ENCODE data around the gene MCCC2.
"Not testable (repeated sequence)": the region's sequence is repeated elsewhere in the genome, so short reads cannot be mapped to it uniquely, and the experiment has no call there.

MCCC2 gene

DNA sequence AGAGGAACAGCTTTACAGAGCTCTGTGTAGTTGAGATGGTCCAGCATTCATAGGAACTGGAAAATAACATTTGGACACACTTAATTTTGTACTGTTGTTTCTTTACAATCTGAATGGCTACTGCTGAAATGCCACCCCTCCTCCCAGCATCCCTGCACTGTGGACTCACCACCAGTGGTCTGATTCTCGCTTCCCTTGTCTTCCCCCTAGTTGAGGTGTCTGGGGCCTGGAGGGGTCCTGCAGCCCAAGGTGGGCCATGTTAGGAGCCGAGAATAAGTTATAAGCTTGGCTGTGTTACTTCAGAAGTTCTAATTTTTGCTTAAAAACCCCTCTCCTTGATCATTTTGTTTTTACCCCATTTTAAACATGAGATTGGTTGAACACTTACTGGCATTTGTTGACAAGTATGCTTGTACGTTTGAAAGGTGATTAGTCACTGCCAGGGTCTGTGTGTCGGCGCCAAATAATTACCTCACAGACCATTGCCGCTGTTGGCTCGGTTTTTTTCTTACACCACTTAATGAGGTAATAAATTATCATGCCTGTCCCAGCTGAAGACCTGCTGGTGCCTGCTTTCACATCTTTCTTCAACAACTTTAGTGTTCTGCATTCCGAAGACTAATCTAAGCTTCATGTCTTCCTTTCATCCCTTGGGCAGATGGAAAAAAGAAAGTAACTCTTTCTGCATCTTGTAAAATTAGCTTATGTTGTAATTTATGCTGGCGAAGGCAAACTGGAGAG lies 65.8 kb downstream of the MCCC2 start:
- TF ChIP-seq, protein P1, sequence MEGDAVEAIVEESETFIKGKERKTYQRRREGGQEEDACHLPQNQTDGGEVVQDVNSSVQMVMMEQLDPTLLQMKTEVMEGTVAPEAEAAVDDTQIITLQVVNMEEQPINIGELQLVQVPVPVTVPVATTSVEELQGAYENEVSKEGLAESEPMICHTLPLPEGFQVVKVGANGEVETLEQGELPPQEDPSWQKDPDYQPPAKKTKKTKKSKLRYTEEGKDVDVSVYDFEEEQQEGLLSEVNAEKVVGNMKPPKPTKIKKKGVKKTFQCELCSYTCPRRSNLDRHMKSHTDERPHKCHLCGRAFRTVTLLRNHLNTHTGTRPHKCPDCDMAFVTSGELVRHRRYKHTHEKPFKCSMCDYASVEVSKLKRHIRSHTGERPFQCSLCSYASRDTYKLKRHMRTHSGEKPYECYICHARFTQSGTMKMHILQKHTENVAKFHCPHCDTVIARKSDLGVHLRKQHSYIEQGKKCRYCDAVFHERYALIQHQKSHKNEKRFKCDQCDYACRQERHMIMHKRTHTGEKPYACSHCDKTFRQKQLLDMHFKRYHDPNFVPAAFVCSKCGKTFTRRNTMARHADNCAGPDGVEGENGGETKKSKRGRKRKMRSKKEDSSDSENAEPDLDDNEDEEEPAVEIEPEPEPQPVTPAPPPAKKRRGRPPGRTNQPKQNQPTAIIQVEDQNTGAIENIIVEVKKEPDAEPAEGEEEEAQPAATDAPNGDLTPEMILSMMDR (IDR thresholded peaks at IDR 0.05; ENCODE audit: low read depth, low read length) = no peak
- no peak for DNase-seq (ENCODE audit: extremely low read depth, low read depth)

DNA sequence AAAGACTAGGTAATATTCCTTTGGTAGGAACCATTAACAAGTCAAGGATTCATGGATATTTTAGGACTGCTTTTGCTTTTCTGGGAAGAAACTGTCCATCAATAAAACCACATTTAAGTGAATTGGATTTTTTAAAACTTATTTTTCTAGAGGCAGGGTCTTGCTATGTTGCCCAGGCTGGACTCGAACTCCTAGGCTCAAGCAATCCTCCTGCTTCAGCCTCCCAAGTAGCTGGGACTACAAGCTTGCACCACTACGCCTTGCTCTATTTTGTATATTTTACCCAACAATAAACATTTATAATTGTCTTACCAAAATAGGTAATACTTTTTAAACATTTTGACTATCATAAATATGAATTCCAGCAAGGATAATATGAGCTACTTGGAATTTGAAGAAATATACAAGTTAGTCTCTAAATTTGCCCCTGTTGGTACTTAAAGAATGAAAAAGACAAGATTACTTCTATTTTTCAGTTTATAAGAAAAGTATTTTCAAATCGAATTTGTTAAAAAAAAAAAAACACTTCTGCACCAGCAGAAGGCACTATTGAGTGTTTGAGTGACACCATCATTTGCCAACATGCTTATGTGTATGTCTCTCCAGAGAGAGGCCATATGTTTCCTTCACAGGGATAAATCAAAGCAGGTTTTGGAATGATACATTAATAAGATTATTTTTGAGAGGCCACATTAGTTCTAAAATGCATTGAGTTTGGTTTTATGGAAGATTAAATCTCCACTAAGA lies 71.9 kb downstream of the MCCC2 start:
- no peak for DNase-seq (ENCODE audit: extremely low read depth, low read depth)

DNA sequence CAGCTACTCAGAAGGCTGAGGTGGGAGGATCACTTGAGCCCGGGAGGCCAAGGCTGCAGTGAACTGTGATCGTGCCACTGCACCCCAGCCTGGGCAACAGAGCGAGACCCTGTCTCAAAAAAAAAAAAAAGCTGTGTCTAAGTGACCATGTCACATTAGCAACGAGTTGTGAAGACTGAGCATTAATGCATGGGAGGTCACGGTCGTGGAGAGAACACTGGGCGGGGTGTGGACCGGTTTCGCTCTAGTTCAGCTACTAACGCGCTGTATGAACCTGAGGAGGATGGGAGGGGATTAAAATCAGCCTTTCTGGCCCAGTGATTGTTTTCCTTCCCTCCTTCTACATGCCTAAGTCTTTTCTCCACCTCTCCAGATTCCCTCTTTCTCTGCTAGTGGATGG lies 75.2 kb downstream of the MCCC2 start:
- TF ChIP-seq, protein P1 (IDR thresholded peaks at IDR 0.05; ENCODE audit: low read depth, low read length) = no peak
- no peak for DNase-seq (ENCODE audit: extremely low read depth, low read depth)

More for the DNA sequence above, 71.9 kb downstream of the MCCC2 start:
- TF ChIP-seq, protein P1 (IDR thresholded peaks at IDR 0.05; ENCODE audit: low read depth, low read length) = no peak

DNA sequence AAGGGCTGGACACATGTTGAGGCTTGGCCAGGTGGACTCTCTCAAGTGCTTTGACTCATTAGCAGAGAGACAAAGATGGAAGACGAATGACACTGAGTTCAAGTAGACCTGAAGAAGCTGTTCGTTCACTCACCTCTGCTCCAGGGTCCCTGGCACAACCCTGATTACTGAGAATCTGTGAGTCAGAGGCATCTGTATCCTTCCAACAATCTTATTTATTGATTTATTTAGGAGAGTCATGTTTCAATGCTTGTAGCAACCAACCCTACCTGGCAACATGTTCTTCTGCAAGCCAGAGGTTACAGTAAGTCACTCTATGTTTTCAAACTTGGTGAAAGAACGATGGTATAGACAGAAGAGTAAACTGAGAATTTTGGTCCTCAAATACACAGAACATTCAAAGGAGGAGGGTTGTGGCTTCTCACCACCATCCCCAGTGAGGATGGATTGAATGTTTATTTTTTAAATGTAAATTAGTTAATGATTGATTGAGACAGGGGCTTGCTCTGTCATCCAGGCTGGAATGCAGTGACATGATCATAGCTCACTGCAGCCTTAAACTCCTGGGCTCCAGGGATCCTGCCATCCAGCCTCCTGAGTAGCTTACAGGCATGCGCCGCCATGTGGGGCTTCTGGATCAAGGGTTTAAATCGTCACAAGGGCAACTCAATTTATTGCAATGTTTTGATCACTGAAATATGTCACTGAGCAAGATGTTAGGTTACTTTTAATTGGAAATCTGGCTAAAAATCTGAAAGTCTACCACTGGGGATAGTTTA lies 76.2 kb downstream of the MCCC2 start:
- no peak for DNase-seq (ENCODE audit: extremely low read depth, low read depth)
- TF ChIP-seq, protein P1 (IDR thresholded peaks at IDR 0.05; ENCODE audit: low read depth, low read length) = no peak

DNA sequence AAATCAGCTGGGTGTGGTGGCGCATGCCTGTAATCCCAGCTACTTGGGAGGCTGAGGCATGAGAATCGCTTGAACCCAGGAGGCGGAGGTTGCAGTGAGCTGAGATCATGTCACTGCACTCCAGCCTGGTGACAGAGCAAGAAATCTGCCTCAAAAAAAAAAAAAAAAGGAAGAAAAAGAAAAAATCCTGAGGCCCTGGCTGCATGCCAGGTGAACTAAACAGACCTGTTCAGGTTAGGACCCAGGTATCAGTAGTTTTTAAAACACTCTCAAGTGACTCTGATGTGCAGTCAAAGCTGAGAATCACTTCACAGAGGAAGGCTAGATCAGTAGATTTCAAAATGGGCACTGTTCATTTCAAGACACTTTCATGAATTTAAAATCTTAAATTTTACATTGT lies 77.5 kb downstream of the MCCC2 start:
- not testable (repeated sequence) for DNase-seq (ENCODE audit: extremely low read depth, low read depth)

DNA sequence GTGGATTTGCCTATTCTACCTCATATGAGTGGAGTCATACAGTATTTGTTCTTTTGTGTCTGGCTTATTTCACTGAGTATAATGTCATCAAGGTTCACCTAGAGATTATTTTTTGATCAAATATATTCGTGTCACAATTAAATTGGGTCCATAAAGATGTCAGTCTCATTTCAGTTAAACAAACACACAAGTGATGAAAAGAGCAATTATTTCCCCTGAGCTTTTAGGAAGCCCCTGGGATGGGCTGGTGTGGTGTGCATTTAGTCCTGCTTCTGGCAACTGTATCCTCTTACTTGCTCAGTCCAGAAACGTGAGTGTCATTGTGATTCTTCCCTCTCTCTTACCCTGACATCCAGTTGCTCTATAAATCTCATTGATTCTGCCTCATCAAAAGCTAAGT lies 79.2 kb downstream of the MCCC2 start:
- TF ChIP-seq, protein P1 (IDR thresholded peaks at IDR 0.05; ENCODE audit: low read depth, low read length) = no peak
- no peak for DNase-seq (ENCODE audit: extremely low read depth, low read depth)

DNA sequence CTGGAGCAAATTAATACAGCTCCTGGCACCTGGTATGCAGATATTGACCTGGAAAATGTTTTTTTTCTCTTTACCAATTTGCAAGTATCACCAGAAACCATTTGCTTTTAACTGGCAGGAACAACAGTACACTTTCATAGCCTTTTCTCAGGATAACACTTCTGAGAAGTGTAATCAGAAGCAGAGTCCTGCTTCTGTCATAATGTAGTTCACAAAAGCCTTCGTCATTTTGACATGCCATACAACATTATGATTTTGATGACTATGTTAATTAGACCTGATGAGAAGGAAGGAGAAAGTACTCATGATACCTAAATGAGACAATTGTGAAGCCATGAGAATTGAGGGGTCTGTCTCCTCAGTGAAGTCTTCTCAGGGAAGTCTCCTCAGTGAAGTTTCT lies 90.8 kb downstream of the MCCC2 start:
- no peak for DNase-seq (ENCODE audit: extremely low read depth, low read depth)
- TF ChIP-seq, protein P1 (IDR thresholded peaks at IDR 0.05; ENCODE audit: low read depth, low read length) = no peak

Measured in AG09319 (cell line).